ENCODE results near the gene SLC2A13. TPM values are rescaled to one million over a fixed set of nuclear protein-coding genes. Genes with fewer than 3 reads are reported as not detected.

SLC2A13 gene
- total and polyA plus RNA-seq, 2 donors (not counting 3 experiments of a cell fraction or from before 2014, with no cell fraction given) = 1.2 to 4.9 TPM

DNA sequence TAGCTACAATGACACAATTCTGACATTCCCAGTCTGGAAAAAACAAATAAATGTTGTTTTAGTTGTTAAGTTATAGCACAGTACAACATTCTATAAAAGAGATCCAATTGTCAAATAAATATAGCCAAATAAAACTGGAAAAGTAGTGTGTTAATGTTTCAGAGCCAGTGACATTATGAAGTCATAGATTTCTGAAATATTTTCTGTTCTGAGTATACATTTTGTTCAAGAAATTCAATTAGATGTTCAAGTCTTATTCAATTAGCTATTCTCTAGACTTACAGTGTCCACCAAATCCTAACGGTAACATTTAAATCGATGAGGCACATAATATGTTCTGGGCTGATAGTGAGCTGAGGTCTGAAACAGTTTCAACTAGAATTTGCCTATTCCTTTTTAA is 290.1 kb downstream of the SLC2A13 start:
- Histone ChIP-seq H3K36me3 (ENCODE audit: control insufficient read depth in 2 of 2, extremely low read depth in 1 of 2, insufficient read depth in 2 of 2, low read length in 2 of 2) (no peaks in the 10 kb centered on the region), H3K27ac (ENCODE audit: insufficient read depth, low read depth, low read length) (no peak overlapping the region), H2AFZ (ENCODE audit: low read depth, low read length) (no peak overlapping the region), H3K4me2 (ENCODE audit: insufficient read depth, low read length) (no peak overlapping the region), H4K20me1 (replicated peaks; ENCODE audit: control insufficient read depth, extremely low read depth, insufficient read depth, low read length) (no peaks in the 10 kb centered on the region), H3K9me1 (replicated peaks; ENCODE audit: control insufficient read depth, extremely low read depth, insufficient read depth, low read length) (no peaks in the 10 kb centered on the region), H3K4me1 (ENCODE audit: control insufficient read depth, extremely low read depth, insufficient read depth, low read length) (no peaks in the 10 kb centered on the region), H3K27me3 (ENCODE audit: control insufficient read depth in 2 of 2, insufficient read depth in 2 of 2, low read length in 2 of 2) (no peaks in the 10 kb centered on the region), H3K9me3 (replicated peaks; ENCODE audit: control insufficient read depth, insufficient read depth, low read length) (no peaks in the 10 kb centered on the region), H3K9ac (replicated peaks; ENCODE audit: extremely low read depth, insufficient read depth, low read length) (no peak overlapping the region), H3K4me3 (replicated peaks in 1 of 3; ENCODE audit: insufficient read depth in 1 of 3, low read depth in 1 of 3, low read length in 3 of 3) (no peak overlapping the region), H3K79me2 (ENCODE audit: control insufficient read depth, insufficient read depth, low read length) (no peaks in the 10 kb centered on the region)
- FAIRE-seq (no peak), DNase-seq (ENCODE audit: low read depth, low spot score) (no peak)
- TF ChIP-seq EZH2 (IDR thresholded peaks at IDR 0.05; ENCODE audit: borderline replicate concordance, low read depth, low read length, severe bottlenecking) (no peak), JUN (IDR thresholded peaks at IDR 0.05; ENCODE audit: borderline replicate concordance, insufficient read depth, insufficient read length, low read depth) (no peak), GATA2 (IDR thresholded peaks at IDR 0.05; ENCODE audit: insufficient read depth, insufficient read length, low read depth, low read length) (no peak), FOS (IDR thresholded peaks at IDR 0.05; ENCODE audit: borderline replicate concordance, insufficient read depth, low read length) (no peak)
- TF ChIP-seq, protein P1, sequence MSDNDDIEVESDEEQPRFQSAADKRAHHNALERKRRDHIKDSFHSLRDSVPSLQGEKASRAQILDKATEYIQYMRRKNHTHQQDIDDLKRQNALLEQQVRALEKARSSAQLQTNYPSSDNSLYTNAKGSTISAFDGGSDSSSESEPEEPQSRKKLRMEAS (IDR thresholded peaks at IDR 0.05; ENCODE audit: insufficient read depth, insufficient read length) = no peak
- POLR2A ChIA-PET = no interaction called here
- dilution Hi-C loops (cut with MboI; ENCODE audit: extremely low pct_ligation_motif_present, low sequenced_read_pairs) (no loop called here), intact Hi-C loops (cut with micrococcal nuclease) (no loop called here)
- CTCF ChIA-PET = no interaction called here
- BruUV-seq (replicated peaks) = no TSS peak

DNA sequence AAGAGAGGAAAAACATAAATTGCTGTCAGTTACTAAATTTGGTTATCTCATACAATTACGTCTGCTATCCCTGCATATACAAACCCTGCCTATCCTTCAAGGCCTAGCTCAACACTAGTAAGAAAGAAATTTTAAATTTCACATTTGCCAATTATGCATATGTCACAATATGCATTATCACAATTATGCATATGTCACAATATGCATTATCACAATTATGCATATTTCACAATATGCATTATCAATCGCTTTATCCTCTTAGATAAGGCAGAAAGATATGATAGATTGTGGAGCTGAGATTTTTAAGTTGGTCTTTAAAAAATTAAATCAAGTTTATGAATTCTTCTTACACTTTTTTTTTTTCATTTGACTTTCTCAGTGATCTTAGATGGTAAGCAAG is 291.3 kb downstream of the SLC2A13 start:
- Histone ChIP-seq H3K9me1 (replicated peaks; ENCODE audit: control insufficient read depth, extremely low read depth, insufficient read depth, low read length) (no peaks in the 10 kb centered on the region), H3K36me3 (ENCODE audit: control insufficient read depth in 2 of 2, extremely low read depth in 1 of 2, insufficient read depth in 2 of 2, low read length in 2 of 2) (no peaks in the 10 kb centered on the region), H4K20me1 (replicated peaks; ENCODE audit: control insufficient read depth, extremely low read depth, insufficient read depth, low read length) (no peaks in the 10 kb centered on the region), H3K9me3 (replicated peaks; ENCODE audit: control insufficient read depth, insufficient read depth, low read length) (no peaks in the 10 kb centered on the region), H3K4me1 (ENCODE audit: control insufficient read depth, extremely low read depth, insufficient read depth, low read length) (no peaks in the 10 kb centered on the region), H3K9ac (replicated peaks; ENCODE audit: extremely low read depth, insufficient read depth, low read length) (no peak overlapping the region), H3K4me2 (ENCODE audit: insufficient read depth, low read length) (no peak overlapping the region), H3K4me3 (replicated peaks in 1 of 3; ENCODE audit: insufficient read depth in 1 of 3, low read depth in 1 of 3, low read length in 3 of 3) (no peak overlapping the region), H3K27me3 (ENCODE audit: control insufficient read depth in 2 of 2, insufficient read depth in 2 of 2, low read length in 2 of 2) (no peaks in the 10 kb centered on the region), H3K79me2 (ENCODE audit: control insufficient read depth, insufficient read depth, low read length) (no peaks in the 10 kb centered on the region), H2AFZ (ENCODE audit: low read depth, low read length) (no peak overlapping the region), H3K27ac (ENCODE audit: insufficient read depth, low read depth, low read length) (no peak overlapping the region)
- TF ChIP-seq MYC (IDR thresholded peaks at IDR 0.05; ENCODE audit: low read depth, low read length) (no peak), POLR2A (IDR thresholded peaks at IDR 0.05; ENCODE audit: low read depth, low read length) (no peak), FOS (IDR thresholded peaks at IDR 0.05; ENCODE audit: borderline replicate concordance, insufficient read depth, low read length) (no peak), POLR2AphosphoS5 (IDR thresholded peaks at IDR 0.05; ENCODE audit: insufficient read depth, low read depth, low read length) (no peak), GATA2 (IDR thresholded peaks at IDR 0.05; ENCODE audit: insufficient read depth, insufficient read length, low read depth, low read length) (no peak), JUN (IDR thresholded peaks at IDR 0.05; ENCODE audit: borderline replicate concordance, insufficient read depth, insufficient read length, low read depth) (no peak), EZH2 (IDR thresholded peaks at IDR 0.05; ENCODE audit: borderline replicate concordance, low read depth, low read length, severe bottlenecking) (no peak)
- TF ChIP-seq, protein P2, sequence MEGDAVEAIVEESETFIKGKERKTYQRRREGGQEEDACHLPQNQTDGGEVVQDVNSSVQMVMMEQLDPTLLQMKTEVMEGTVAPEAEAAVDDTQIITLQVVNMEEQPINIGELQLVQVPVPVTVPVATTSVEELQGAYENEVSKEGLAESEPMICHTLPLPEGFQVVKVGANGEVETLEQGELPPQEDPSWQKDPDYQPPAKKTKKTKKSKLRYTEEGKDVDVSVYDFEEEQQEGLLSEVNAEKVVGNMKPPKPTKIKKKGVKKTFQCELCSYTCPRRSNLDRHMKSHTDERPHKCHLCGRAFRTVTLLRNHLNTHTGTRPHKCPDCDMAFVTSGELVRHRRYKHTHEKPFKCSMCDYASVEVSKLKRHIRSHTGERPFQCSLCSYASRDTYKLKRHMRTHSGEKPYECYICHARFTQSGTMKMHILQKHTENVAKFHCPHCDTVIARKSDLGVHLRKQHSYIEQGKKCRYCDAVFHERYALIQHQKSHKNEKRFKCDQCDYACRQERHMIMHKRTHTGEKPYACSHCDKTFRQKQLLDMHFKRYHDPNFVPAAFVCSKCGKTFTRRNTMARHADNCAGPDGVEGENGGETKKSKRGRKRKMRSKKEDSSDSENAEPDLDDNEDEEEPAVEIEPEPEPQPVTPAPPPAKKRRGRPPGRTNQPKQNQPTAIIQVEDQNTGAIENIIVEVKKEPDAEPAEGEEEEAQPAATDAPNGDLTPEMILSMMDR (IDR thresholded peaks at IDR 0.05; ENCODE audit: extremely low read depth in 1 of 2, insufficient read depth in 1 of 2, low read depth in 1 of 2, low read length in 2 of 2) = no peak
- TF ChIP-seq, protein P1 (IDR thresholded peaks at IDR 0.05; ENCODE audit: insufficient read depth, insufficient read length) = no peak
- no TSS peak for BruUV-seq (replicated peaks)
- intact Hi-C loops (cut with micrococcal nuclease) = no loop called here
- POLR2A ChIA-PET = no interaction called here
- DNase-seq (ENCODE audit: low read depth, low spot score) (no peak), FAIRE-seq (no peak)
- dilution Hi-C loops (cut with MboI; ENCODE audit: extremely low pct_ligation_motif_present, low sequenced_read_pairs) = no loop called here
- CTCF ChIA-PET = interaction anchor here (0.9 kb wide), 1 partner anchor 178 kb away, joined by 3 read pairs; no protein-coding TSS in a partner anchor
